NB4 (cell line): ENCODE data around the gene SUN5.

Source experiments
- MYC ChIP-seq: IDR thresholded peaks from 2 replicates; pipeline ENCODE4 v1.6.1; 2011; ENCODE audit warnings: low read depth, low read length
- POLR2A ChIP-seq: IDR thresholded peaks from 2 replicates; pipeline ENCODE4 v1.6.1; 2011; ENCODE audit warnings: mild to moderate bottlenecking; ENCODE audit not compliant: insufficient read length; ENCODE audit errors: extremely low read depth

DNA sequence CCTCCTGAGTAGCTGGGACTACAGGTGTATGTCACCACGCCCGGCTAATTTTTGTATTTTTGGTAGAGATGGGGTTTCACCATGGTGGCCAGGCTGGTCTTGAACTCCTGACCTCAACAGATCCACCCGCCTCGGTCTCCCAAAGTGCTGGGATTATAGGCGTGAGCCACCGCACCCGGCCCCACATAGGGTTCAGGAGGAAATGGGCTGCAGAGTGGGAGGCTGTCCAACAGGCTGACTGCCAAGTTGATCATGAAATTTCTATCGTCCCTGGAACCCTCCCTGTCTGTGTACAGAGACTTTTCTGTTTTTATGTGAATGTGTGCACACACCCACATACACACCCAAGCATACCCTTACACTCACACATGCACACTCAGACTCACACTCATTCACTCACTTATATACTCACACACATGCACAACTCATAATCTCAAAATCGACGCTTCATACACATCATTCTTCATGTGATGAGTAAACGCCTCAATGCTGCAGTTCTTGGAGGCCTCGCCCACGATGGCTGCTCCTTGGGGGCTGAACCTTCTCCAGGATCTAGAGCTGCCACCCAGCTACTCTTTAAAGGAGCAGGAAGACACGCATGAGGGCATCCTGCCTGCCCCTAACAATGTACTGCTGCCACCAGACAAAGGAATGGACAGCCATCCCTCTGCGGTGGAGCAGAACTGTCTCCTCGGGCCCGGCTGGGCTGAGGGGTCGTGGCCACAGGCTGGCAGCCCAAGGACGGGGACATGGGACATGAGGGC, 35.6 kb downstream of the SUN5 start:
- TF ChIP-seq POLR2A (no peak), MYC (no peak)
